AML-193 (cell line): Measurements from ENCODE around the gene TMEM92.
"Not testable (repeated sequence)": the region's sequence is repeated elsewhere in the genome, so short reads cannot be mapped to it uniquely, and the experiment has no call there.

ENCODE experiments used
- DNase-seq, 2 experiments: peaks; one replicate each; lab custom pipeline; 2025; lab: John Stamatoyannopoulos, UW

Gene TMEM92

GRCh38 chr17:50276588-50277356 is 2.5 kb downstream of the TMEM92 start:
- DNase-seq = no peak

DNA sequence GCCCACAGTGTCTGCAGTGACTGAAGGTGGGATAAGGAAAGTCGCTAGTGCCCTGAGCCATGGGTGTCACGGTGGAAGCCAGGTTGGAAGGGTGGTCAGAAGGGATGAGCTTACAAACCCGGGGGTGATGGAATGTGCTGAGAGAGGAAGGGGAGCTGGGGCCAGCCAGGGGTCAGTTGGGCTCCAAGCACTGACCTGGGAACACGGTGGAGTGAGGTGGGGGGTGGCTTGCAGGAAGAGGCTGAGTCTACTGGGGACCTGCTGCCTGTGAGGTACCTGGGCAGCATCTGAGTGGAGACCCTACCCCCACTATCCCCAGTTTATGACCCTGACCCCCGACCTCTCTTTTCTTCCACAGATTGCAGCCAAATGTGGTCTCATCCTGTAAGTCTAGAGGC is 3.1 kb downstream of the TMEM92 start:
- no peak for DNase-seq

DNA sequence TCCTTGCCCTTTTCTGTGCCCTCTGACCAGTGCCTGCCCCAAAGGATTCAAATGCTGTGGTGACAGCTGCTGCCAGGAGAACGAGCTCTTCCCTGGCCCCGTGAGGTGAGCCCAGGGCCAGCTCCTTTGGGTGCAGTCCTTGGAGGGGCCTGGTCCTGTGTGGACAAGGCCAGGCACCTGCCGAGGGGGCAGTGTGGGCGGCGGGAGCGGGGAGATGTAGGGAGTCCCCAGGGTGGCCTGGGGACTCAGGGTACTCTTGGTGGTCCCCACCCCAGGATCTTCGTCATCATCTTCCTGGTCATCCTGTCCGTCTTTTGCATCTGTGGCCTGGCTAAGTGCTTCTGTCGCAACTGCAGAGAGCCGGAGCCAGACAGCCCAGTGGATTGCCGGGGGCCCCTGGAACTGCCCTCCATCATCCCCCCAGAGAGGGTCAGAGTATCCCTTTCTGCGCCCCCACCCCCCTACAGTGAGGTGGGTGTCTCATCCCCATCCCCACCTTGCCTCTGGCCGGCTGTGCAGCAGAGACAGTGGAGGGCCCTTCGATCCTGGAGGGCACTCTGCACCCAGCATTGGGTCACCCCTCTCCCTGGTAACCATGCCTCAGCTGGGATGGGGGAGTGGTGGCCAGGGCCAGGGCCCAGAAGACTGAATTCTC is 4.4 kb downstream of the TMEM92 start:
- DNase-seq = no peak

DNA sequence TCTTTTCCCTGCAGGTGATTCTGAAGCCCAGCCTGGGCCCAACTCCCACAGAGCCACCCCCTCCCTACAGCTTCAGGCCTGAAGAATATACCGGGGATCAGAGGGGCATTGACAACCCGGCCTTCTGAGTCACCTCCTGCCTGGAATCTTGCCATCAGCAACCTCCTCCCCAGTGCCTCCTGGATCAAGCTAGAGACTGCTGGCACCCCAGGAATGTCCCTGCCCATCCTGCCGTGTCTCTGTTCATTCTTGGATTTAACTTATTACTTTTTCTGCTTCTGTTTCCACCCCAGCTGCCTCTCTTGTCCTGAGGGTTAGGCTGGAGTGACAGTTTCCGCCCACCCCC is 4.9 kb downstream of the TMEM92 start:
- DNase-seq = no peak

GRCh38 chr17:50279639-50280038 is 5.4 kb downstream of the TMEM92 start:
- no peak for DNase-seq

DNA sequence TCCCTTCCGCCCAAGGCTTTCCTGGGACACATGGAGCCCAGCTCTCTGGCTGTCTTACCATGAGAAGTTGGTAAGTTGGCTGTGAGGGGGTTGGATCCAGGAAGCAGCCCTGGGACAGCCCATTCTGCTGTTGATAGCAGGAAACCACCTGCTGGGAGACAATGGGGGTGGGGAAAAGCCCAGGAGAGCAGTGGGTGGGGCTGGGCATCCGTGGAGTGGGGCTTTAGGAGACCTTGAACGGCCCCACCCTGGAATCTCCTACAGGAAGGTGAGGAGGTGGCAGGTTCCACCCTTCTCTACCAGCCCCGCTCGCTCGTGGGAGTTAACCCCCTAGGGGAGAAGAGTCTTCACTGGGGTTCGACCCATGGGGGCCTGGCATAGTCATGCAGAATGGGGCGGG is 5.8 kb downstream of the TMEM92 start:
- DNase-seq = no peak

DNA sequence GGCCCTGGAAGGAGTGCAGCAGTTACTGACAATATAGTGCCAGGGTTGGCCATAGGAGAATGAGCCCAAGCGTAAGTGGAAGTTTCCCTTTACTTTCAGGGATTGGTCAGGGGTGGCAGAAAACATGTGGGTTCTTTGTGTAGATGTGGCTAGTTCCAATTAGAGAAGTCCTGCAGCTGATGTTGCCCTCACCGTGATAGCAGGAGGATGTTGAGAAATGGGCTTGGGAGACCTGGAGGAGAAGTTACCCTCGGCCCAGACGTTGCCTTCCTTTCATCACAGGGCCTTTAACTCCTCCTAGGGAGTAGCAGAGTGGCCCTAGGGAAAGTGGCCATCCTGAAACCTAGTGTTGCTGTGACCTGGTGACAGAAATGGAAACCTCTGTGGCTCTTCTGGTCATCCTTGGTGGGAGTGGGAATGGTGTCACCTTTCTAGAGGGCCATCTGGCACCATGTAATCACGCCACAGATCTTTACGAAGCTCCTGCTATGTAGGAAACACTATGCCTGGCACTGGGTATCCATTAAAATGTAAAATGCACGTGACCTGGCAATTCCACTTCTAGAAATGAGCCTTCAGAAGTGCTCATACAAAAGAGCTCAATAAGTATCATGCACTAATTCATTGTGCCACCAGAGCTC is 6.7 kb downstream of the TMEM92 start:
- DNase-seq = peak; percentile 79 to 82

- no peak for DNase-seq
Observed at GRCh38 chr17:50281739-50282401, 7.6 kb downstream of the TMEM92 start.

GRCh38 chr17:50283246-50283645 is 9.0 kb downstream of the TMEM92 start:
- DNase-seq = no peak

- DNase-seq = no peak
Observed at GRCh38 chr17:50283714-50284113, 9.4 kb downstream of the TMEM92 start.

- no peak for DNase-seq
Observed at GRCh38 chr17:50285941-50286340, 11.7 kb downstream of the TMEM92 start.

DNA sequence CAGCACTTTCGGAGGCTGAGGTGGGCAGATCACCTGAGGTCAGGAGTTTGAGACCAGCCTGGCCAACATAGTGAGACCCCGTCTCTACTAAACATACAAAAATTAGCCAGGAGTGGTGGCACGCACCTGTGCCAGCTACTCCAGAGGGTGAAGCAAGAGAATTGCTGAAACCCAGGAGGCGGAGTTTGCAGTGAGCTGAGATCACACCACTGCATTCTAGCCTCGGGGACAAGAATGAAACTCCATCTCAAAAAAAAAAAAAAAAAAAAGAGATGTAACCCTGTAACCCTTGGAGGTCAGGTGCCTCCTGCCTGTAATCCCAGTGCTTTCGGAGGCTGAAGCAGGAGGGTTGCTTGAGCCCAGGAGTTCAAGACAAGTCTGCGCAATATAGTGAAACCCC is 13.0 kb downstream of the TMEM92 start:
- peak; percentile 17 to 33 for DNase-seq

GRCh38 chr17:50288306-50288705 is 14.0 kb downstream of the TMEM92 start:
- DNase-seq = no peak

DNA sequence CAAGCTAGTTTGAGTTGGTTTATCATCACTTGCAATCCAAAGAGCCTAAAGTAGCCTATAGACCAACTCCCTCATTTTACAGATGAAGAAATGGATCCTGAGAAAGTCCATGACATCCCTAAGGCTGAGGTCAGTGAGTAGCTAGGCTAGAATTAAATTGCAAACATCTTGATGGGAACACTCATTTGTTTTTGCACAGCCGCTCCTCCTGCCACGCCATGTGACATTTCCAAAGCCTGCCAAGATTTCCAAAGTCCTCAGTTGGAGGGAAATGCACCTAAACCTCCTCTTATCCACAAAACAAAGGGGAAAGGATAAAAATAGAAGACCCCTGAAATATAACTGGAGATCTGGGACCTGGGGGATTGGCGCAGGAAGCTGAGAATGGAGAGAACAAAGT is 15.0 kb downstream of the TMEM92 start:
- DNase-seq = no peak

DNA sequence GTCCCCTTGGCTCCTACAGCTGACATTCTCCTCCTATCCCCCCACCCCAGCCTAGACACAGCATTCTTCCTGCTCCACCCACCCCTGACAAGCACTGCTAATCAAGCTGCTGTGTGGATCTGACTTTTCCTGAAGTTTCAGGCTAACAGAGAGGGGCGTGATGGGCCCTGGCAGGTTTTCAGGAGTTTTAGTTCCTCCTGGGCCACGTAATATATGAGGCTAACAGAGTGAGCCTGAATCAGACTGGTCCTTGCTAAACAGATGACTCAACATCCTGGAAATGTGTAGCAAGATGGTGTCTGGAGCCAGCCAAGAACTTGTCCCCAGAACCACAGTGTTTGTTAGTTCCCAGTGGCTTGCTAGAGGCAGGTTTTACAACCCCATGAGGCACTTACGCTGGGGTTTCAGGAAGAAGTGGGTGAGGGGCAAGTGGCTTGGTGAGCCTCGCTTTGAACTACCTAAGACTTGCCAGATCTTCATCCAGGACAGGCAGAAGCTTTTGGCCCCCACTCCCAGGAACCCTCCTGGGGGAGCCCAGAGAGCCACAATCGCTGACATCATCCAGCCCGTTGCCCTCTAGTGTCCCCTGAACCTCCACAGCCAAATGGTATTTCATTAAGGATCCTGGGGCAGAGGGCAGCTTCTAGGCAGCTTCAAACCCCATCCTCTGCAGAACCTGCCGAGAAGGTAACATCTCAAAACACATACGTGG is 15.9 kb downstream of the TMEM92 start:
- peak; percentile 99 to 100 for DNase-seq

DNA sequence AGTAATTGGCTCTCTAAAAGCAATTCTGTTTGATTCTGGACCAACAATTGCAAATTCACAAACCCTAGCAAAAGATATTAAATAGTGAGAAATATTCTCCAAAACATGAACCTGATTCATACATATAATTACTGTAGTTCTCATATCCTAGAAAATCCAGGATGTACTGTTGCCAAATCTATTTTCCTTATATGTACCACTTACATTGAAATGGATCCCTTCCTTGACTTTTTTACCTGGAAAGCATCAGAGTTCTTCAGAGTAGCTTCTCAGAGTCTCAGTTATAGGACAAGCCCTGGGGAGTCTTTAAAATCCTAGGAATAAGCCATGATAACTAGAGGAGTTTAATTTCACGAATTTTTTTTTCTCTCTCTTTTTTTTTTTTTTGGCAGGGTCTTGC is 16.7 kb downstream of the TMEM92 start:
- DNase-seq = no peak

GRCh38 chr17:50292465-50292864 is 18.2 kb downstream of the TMEM92 start:
- DNase-seq = no peak

- no peak for DNase-seq
Observed at GRCh38 chr17:50295021-50295420, 20.8 kb downstream of the TMEM92 start.

DNA sequence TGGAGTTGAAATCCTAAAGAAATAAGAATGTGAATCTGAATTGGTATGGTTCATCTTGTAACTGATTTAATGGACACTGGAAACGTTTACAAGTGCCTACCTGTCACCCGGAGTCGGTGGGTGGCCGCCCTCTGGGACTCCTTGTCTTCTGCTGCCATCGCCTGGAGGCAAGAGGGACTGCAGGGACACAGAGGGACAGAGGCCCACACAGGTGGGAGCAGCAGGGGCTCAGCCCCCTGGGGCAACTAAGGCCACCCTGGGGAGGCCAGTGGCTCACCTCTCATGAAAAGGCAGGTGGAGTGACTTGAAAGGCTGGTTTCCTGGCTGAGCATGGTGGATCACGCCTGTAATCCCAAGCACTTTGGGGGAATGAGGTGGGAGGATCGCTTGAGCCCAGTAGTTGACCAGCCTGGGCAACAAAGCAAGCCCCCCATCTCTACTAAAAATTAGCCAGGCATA is 23.2 kb downstream of the TMEM92 start:
- peak; percentile 62 to 74 for DNase-seq

- no peak for DNase-seq
Observed at GRCh38 chr17:50298018-50298417, 23.8 kb downstream of the TMEM92 start.

GRCh38 chr17:50299776-50300175 is 25.5 kb downstream of the TMEM92 start:
- DNase-seq = no peak

DNA sequence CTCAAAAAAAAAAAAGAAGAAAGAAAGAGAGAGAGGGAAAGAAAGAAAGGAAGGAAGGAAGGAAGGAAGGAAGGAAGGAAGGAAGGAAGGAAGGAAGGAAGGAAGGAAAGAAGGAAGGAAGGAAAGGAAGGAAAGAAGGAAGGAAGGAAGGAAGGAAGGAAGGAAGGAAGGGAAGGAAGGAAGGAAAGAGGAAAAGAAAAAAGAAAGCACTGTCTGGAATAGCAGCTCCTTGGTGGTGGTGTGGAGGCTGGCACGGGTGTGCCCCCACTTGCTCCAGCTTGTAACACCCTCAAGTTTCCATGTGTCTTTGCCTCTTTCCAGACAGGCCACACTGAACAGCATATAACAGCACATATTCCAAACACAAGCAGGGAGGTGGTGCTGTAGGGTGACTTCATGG is 26.6 kb downstream of the TMEM92 start:
- not testable (repeated sequence) for DNase-seq
